ENCODE results near the gene CNTFR. TPM values are rescaled to one million over a fixed set of nuclear protein-coding genes. Genes with fewer than 3 reads are reported as not detected.
A peak's percentile ranks its signal among the peaks of the same experiment; 100 is the strongest.

CNTFR gene
- total RNA-seq, 2 donors from 2014 or later, result 1.6 to 16.8 TPM

GRCh38 chr9:34564617-34565016 lies 24.9 kb downstream of the CNTFR start:
- H3K27me3 ChIP-seq, result no peaks in the 10 kb centered on the region
- no peak for ATAC-seq
- no peaks in the 10 kb centered on the region for H3K9me3 ChIP-seq
- TF ChIP-seq POLR2A (IDR thresholded peaks at IDR 0.05) (no peak), CTCF (IDR thresholded peaks at IDR 0.05) (no peak)
- peaks cover 7% of the 10 kb centered on the region for H3K4me1 ChIP-seq
- 85 to 89% methylated on average over 10 to 15 of the region's 16 CpGs for WGBS, 2 donors
- no peak overlapping the region for H3K4me3 ChIP-seq
- no peak overlapping the region for H3K27ac ChIP-seq
- H3K36me3 ChIP-seq (replicated peaks in 1 of 2; ENCODE audit: insufficient read depth in 1 of 2, low read depth in 2 of 2), result no peaks in the 10 kb centered on the region
- DNase-seq, result no peak
- intact Hi-C loops (cut with DNase I), result no loop called here

GRCh38 chr9:34563262-34563661 lies 26.3 kb downstream of the CNTFR start:
- H3K36me3 ChIP-seq (replicated peaks in 1 of 2; ENCODE audit: insufficient read depth in 1 of 2, low read depth in 2 of 2), result no peaks in the 10 kb centered on the region
- peaks cover 11% of the 10 kb centered on the region for H3K4me1 ChIP-seq
- H3K27me3 ChIP-seq, result no peaks in the 10 kb centered on the region
- H3K27ac ChIP-seq, result no peak overlapping the region
- DNase-seq (no peak), ATAC-seq (no peak)
- no peak overlapping the region for H3K4me3 ChIP-seq
- H3K9me3 ChIP-seq, result no peaks in the 10 kb centered on the region
- 58 to 70% methylated on average over 5 of the region's 5 CpGs for WGBS, 2 donors
- TF ChIP-seq CTCF (IDR thresholded peaks at IDR 0.05) (no peak), POLR2A (IDR thresholded peaks at IDR 0.05) (no peak)
- intact Hi-C loops (cut with DNase I), result no loop called here

- Histone ChIP-seq H3K4me1 (peaks cover 11% of the 10 kb centered on the region), H3K27ac (no peak overlapping the region), H3K36me3 (replicated peaks in 1 of 2; ENCODE audit: insufficient read depth in 1 of 2, low read depth in 2 of 2) (no peaks in the 10 kb centered on the region), H3K9me3 (no peaks in the 10 kb centered on the region), H3K27me3 (no peaks in the 10 kb centered on the region), H3K4me3 (no peak overlapping the region)
- intact Hi-C loops (cut with DNase I), result no loop called here
- peak in 1 of 4 donors; percentile 27 for DNase-seq
- no peak for ATAC-seq
- TF ChIP-seq CTCF (IDR thresholded peaks at IDR 0.05) (peak in 5 of 7 experiments; percentile 28 to 32 (median 30)), POLR2A (IDR thresholded peaks at IDR 0.05) (no peak)
- 72 to 79% methylated on average over 7 of the region's 7 CpGs for WGBS, 2 donors
Observed at GRCh38 chr9:34562135-34562745, 27.3 kb downstream of the CNTFR start.

GRCh38 chr9:34560599-34561214 lies 28.8 kb downstream of the CNTFR start:
- Histone ChIP-seq H3K9me3 (no peaks in the 10 kb centered on the region), H3K36me3 (replicated peaks in 1 of 2; ENCODE audit: insufficient read depth in 1 of 2, low read depth in 2 of 2) (no peaks in the 10 kb centered on the region), H3K4me3 (no peak overlapping the region), H3K4me1 (peaks cover 11% of the 10 kb centered on the region), H3K27ac (no peak overlapping the region), H3K27me3 (no peaks in the 10 kb centered on the region)
- no peak for ATAC-seq
- DNase-seq, result no peak
- no peak for TF ChIP-seq POLR2A (IDR thresholded peaks at IDR 0.05)
- TF ChIP-seq CTCF (IDR thresholded peaks at IDR 0.05), result no peak
- intact Hi-C loops (cut with DNase I), result no loop called here
- WGBS, 2 donors, result 60 to 64% methylated on average over 15 to 21 of the region's 21 CpGs

All from body of pancreas (tissue), 4 donors.